GM12873 (cell line): Measurements from ENCODE around the gene NMRK1.

Experiments
- TF ChIP-seq, protein P1 (sequence below): IDR thresholded peaks from 2 replicates; pipeline ENCODE4 v1.5.1; 2012; ENCODE audit warnings: low read depth, mild to moderate bottlenecking, moderate library complexity, low read length, control low read depth; ENCODE audit not compliant: insufficient read depth; ENCODE audit errors: missing control alignments

Gene NMRK1

DNA sequence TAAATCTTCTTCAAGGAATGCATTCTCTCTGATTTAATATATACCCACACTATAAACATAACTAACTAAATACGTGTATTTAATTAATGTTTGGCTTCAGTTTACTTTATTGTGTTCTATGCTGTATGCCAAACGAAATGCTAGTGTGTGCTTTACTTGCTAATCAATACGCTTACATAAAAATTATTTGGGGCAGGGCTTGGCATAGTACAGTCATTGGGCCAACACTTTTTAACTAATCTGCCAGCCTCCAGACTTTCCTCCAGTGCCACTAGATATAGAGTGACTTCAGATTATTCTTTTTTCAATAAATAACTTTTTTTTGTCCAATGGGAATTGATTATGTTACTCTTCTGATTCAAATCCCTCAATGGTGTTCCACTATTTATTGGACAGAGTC is 51.2 kb downstream of the NMRK1 start:
- TF ChIP-seq, protein P1, sequence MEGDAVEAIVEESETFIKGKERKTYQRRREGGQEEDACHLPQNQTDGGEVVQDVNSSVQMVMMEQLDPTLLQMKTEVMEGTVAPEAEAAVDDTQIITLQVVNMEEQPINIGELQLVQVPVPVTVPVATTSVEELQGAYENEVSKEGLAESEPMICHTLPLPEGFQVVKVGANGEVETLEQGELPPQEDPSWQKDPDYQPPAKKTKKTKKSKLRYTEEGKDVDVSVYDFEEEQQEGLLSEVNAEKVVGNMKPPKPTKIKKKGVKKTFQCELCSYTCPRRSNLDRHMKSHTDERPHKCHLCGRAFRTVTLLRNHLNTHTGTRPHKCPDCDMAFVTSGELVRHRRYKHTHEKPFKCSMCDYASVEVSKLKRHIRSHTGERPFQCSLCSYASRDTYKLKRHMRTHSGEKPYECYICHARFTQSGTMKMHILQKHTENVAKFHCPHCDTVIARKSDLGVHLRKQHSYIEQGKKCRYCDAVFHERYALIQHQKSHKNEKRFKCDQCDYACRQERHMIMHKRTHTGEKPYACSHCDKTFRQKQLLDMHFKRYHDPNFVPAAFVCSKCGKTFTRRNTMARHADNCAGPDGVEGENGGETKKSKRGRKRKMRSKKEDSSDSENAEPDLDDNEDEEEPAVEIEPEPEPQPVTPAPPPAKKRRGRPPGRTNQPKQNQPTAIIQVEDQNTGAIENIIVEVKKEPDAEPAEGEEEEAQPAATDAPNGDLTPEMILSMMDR, result no peak

DNA sequence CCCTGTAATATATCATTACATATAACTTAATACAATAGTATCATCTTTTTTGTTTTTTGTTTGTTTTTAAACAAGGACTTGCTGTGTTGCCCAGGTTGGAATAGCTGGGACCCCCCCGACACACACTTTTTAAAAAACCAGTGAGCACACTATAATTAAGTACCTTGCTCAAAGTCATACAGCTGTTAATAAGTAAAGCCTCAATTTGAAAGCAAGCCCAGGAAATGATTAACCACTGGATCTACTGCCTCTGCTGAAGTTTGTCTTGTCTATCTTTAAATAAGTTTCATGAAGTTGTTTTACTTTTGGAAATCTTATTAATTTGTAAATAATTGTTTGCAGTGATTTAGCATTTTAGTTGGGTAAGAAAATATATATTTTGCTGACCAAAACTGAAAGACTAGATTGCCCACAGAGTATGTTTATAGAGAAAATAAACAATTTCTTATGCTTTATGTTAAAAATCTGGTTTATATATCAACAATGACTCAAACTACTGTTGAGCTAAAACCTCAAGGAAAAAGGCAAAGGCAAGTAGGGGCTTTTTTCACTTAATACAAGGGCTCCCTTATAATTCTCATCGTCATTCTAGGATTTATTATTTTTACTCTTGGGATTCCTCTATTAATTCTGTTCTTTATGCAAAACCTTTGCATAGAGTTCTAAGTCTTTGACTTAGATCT is 54.0 kb downstream of the NMRK1 start:
- TF ChIP-seq, protein P1, result no peak

DNA sequence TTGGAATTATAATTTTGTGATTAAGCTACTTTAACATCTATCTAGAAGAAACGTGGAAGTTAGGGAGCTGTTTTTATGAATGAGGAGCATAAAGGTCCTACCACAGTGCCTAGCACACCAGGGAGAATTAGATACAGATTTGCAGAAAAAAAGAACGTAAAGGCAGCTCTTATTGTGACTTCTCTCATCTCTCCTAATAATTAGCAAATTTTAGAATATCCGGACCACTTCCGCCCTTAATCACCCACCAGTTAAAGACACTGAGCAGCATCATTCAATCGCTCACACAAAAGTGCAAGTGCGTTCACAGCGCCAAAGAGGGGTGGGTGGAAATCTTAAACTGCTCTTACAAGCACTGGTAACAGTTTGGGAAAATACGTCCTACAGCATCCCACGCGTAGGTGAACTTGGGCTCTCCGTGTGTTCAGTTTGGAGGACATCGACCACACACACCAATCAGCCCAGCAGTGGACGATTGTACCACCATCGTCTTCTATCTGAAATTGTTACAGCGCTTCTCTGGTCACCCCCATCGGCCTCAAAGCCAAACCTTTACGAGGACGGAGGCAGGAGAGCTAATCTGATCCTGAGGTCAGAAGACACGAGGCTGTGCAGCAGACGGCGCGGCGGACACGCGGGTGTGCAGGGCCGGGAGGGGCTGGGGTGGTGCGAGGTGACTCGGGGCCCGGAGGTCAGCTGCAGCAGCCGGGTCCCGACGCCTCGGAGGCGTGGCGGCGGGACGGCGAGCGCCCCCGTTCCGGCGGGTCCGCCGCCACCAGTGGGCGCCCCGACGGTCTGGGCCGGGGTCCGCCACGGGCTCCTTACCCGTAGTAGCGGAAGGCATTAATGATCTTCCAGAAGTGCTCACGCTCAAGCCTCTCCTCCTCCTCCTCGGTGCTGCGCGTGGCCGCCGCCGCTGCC is 60.5 kb downstream of the NMRK1 start:
- TF ChIP-seq, protein P1, result peak; percentile 8

DNA sequence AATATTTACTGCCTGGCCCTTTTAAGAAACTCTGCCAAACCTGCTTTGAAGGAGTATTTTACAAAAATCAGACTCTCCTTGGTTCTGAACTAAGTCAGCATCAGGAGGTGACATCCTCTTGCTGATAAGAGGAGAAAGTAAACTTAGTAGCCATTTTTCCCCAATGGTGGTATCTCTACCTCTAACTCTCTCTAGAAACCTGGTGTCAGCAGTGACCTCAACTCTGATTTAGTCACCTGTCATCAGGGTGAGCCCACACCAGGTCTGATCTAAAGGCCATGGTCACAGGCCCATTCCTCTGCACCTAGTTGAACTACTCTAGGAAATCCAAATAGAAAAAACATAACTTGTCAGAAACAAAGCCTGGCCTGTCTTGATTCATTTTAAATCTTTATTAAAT is 64.1 kb downstream of the NMRK1 start:
- TF ChIP-seq, protein P1, result no peak

DNA sequence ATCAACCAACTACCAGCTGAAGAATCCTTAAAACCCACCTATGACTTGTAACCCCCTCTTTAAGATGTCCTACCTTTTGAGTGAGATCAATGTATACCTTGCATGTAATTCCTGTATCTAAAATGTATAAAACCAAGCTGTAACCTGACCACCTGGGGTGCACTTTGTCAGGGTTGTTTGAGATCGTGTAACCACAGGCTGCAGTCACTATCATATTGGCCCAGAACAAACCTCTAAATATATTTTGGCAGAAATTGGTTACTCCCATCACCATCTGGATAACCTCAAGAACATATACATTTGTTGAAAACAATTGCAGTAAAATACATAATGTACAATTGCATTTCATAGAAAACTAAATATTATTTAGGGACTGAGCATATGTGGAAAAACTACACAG is 68.3 kb downstream of the NMRK1 start:
- TF ChIP-seq, protein P1, result no peak

DNA sequence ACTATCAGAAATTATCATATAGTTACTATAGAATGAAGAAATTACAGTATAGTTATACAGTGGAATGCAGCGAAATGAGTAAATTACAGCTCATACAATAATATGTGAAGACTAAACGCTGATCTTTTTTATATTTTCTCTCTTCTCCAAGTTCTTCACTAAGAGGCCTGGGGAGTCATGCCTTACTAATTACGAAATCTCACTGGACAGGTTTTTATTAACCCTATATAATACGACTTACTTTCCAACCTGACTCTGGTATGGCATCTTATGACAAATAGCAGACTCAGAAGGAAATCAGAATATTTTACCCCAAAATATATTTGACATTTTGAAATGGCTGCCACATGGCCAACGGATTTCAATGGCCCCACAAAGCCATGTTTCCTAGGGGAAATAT is 68.9 kb downstream of the NMRK1 start:
- TF ChIP-seq, protein P1, result no peak

DNA sequence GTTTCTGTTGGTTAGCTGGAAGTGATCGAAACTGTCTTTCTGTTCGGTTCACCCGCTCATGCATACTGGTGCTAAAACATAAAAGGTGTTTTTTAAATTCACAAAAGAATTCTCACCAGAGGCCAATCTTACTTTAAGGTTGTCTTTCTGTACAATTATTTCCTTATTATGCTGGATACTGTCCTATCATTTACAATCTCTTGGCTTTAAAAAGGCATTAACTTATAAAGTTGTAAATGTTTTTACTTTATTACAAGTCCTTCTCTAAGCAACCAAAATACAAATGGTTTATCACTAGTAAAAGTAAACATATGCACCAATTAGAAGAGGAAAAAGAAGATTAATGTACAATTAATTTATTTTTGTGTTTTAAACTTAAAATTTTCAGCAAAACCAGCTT is 70.6 kb downstream of the NMRK1 start:
- TF ChIP-seq, protein P1, result no peak
